ENCODE measurements around the gene EFR3B. TPM values are rescaled to one million over a fixed set of nuclear protein-coding genes. Genes with fewer than 3 reads are reported as not detected.

EFR3B gene
- total and polyA plus RNA-seq, 10 of the 15 experiments (the other 5 are each of a cell fraction or from before 2014, with no cell fraction given), result 0.12 to 3.9 (median 1.8) TPM

DNA sequence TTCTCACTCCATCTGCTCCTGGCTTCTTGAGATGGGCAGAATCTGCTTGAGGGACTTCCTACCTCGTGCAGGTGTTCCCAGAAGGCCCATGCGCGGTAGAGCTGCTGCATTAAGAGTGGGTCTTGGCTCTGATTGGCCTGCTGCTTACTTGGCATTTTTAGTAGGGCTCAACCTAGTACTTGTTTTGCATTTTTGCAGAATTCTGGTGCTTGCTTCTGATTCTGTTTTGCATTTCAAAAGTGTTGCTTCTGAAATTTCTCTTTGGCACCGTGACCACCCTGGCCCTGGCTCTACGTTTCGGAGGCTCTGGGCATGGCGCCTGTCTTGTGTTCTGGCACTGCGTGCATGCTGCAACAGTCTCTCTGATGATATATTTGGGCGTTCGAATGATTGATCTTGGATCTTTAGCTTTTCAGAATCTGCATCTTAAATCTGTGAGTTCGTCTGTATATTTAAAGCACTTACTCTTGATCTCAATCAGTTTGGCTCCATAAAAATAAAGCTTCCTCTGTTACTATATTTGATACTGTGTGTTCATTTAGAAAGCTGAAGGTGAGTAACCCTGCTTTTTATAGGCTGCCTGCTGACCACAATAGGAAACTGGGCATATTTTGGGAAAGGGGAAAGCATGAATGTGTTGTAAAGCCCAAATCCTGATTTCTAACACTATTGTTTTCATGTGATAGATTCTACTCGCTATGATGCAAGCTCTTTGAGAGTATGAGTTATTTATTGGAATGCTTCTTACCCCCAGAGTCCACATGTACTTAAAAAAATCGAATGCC is 22.2 kb downstream of the EFR3B start (continued):
- no peak for TF ChIP-seq NBN (IDR thresholded peaks at IDR 0.05)
- TF ChIP-seq CREB1 (IDR thresholded peaks at IDR 0.05; ENCODE audit: low read depth), result 0 out of 2 replicates have a peak, but pooled peaks have one; percentile 39
- peak; percentile 41 to 57; a peak in 2 of 4 replicates for TF ChIP-seq IKZF2 (IDR thresholded peaks at IDR 0.05)
- peak; percentile 61; the same call in 1 of the 2 replicates for TF ChIP-seq PML (IDR thresholded peaks at IDR 0.05; ENCODE audit: low read length)
- TF ChIP-seq ZNF217 (IDR thresholded peaks at IDR 0.05), result no peak
- TF ChIP-seq ASH2L (IDR thresholded peaks at IDR 0.05; ENCODE audit: borderline replicate concordance, low read depth), result 0 out of 2 replicates have a peak, but pooled peaks have one; percentile 52

DNA sequence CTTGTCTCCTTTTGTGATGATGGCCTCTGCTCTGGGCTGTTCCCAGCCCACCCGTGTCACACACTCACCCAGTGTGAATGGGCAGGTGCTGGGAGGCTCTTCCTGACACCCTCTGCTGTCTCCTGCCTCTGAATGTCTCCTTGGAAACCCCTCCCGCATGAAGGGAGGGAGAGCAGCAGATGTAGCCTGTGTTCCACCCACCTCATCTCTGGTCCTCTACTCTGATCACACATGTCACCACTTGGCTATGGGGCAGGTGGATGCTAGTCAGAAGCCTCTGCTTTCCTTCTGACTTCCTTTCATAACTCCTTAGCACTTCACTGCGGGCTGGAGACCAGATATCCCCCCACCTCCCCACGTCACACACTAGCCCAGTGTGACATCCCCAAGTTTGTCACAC is 23.9 kb downstream of the EFR3B start:
- Histone ChIP-seq H4K20me1 (ENCODE audit: control insufficient read depth, insufficient read depth) (no peaks in the 10 kb centered on the region), H3K9me3 (replicated peaks; ENCODE audit: control insufficient read depth, insufficient read depth, low read length) (peaks cover 5% of the 10 kb centered on the region; the same call in 2 of the 3 replicates), H3K9ac (ENCODE audit: control insufficient read depth, insufficient read depth, low read length) (no peak overlapping the region), H3K4me2 (ENCODE audit: control insufficient read depth, insufficient read depth) (no peak overlapping the region), H2AFZ (ENCODE audit: control insufficient read depth, low read depth, low read length) (no peak overlapping the region), H3K79me2 (ENCODE audit: control insufficient read depth, insufficient read depth, low read length) (no peaks in the 10 kb centered on the region), H3K4me3 (no peak overlapping the region), H3K27ac (ENCODE audit: control insufficient read depth, insufficient read depth) (no peak overlapping the region), H3K36me3 (ENCODE audit: control insufficient read depth in 2 of 2, insufficient read depth in 2 of 2, low read length in 1 of 2) (no peaks in the 10 kb centered on the region), H3K27me3 (replicated peaks in 1 of 2; ENCODE audit: control insufficient read depth in 2 of 2, insufficient read depth in 2 of 2, low read length in 1 of 2) (no peaks in the 10 kb centered on the region), H3K4me1 (ENCODE audit: control insufficient read depth, insufficient read depth, low read length) (peaks cover 13% of the 10 kb centered on the region; the same call in 1 of the 2 replicates)
- intact Hi-C loops (cut with micrococcal nuclease; ENCODE audit: unreplicated experiment) (no loop called here), in situ Hi-C loops (cut with MboI) (no loop called here)
- ChIA-PET CTCF (no interaction called here), RAD21 (ENCODE audit: unreplicated experiment) (no interaction called here), POLR2A (no interaction called here), SMC1A (ENCODE audit: uncharacterized antibody, unreplicated experiment) (interaction anchor here (1.5 kb wide), 1 partner anchor 90 kb away, joined by 5 read pairs; no protein-coding TSS in a partner anchor)
- BruUV-seq (replicated peaks), result no TSS peak
- FAIRE-seq (no peak), DNase-seq (ENCODE audit: low read depth, low spot score) (no peak), ATAC-seq (no peak)
- 90% methylated on average over 4 of the region's 4 CpGs for WGBS (ENCODE audit: insufficient coverage, insufficient replicate concordance, low lambda C conversion rate, missing lambda C conversion rate)
- TF ChIP-seq GABPA (IDR thresholded peaks at IDR 0.05; ENCODE audit: low read depth), result no peak
- TF ChIP-seq, protein P1, sequence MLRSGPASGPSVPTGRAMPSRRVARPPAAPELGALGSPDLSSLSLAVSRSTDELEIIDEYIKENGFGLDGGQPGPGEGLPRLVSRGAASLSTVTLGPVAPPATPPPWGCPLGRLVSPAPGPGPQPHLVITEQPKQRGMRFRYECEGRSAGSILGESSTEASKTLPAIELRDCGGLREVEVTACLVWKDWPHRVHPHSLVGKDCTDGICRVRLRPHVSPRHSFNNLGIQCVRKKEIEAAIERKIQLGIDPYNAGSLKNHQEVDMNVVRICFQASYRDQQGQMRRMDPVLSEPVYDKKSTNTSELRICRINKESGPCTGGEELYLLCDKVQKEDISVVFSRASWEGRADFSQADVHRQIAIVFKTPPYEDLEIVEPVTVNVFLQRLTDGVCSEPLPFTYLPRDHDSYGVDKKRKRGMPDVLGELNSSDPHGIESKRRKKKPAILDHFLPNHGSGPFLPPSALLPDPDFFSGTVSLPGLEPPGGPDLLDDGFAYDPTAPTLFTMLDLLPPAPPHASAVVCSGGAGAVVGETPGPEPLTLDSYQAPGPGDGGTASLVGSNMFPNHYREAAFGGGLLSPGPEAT (IDR thresholded peaks at IDR 0.05; ENCODE audit: low read depth), result no peak
- no peak for TF ChIP-seq SPI1 (IDR thresholded peaks at IDR 0.05; ENCODE audit: borderline replicate concordance, insufficient read depth, low read depth, low read length)
- no peak for TF ChIP-seq SUPT20H (IDR thresholded peaks at IDR 0.05; ENCODE audit: borderline replicate concordance, control insufficient read depth, low read depth, low read length)
- no peak for TF ChIP-seq TAF1 (IDR thresholded peaks at IDR 0.05; ENCODE audit: borderline replicate concordance, low read depth, low read length)
- TF ChIP-seq TCF12 (IDR thresholded peaks at IDR 0.05; ENCODE audit: low read depth, low read length), result no peak
- TF ChIP-seq RBBP5 (conservative IDR thresholded peaks at IDR 0.05), result no peak
- TF ChIP-seq, protein P2, sequence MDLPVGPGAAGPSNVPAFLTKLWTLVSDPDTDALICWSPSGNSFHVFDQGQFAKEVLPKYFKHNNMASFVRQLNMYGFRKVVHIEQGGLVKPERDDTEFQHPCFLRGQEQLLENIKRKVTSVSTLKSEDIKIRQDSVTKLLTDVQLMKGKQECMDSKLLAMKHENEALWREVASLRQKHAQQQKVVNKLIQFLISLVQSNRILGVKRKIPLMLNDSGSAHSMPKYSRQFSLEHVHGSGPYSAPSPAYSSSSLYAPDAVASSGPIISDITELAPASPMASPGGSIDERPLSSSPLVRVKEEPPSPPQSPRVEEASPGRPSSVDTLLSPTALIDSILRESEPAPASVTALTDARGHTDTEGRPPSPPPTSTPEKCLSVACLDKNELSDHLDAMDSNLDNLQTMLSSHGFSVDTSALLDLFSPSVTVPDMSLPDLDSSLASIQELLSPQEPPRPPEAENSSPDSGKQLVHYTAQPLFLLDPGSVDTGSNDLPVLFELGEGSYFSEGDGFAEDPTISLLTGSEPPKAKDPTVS (IDR thresholded peaks at IDR 0.05; ENCODE audit: low read depth, low read length), result no peak
- TF ChIP-seq, protein P3, sequence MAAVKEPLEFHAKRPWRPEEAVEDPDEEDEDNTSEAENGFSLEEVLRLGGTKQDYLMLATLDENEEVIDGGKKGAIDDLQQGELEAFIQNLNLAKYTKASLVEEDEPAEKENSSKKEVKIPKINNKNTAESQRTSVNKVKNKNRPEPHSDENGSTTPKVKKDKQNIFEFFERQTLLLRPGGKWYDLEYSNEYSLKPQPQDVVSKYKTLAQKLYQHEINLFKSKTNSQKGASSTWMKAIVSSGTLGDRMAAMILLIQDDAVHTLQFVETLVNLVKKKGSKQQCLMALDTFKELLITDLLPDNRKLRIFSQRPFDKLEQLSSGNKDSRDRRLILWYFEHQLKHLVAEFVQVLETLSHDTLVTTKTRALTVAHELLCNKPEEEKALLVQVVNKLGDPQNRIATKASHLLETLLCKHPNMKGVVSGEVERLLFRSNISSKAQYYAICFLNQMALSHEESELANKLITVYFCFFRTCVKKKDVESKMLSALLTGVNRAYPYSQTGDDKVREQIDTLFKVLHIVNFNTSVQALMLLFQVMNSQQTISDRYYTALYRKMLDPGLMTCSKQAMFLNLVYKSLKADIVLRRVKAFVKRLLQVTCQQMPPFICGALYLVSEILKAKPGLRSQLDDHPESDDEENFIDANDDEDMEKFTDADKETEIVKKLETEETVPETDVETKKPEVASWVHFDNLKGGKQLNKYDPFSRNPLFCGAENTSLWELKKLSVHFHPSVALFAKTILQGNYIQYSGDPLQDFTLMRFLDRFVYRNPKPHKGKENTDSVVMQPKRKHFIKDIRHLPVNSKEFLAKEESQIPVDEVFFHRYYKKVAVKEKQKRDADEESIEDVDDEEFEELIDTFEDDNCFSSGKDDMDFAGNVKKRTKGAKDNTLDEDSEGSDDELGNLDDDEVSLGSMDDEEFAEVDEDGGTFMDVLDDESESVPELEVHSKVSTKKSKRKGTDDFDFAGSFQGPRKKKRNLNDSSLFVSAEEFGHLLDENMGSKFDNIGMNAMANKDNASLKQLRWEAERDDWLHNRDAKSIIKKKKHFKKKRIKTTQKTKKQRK (IDR thresholded peaks at IDR 0.05; ENCODE audit: low read depth, low read length), result no peak
- TF ChIP-seq TCF3 (IDR thresholded peaks at IDR 0.05; ENCODE audit: borderline replicate concordance, insufficient read depth, low read depth, low read length), result no peak
